ENCODE measurements around the gene AFTPH. TPM values are rescaled to one million over a fixed set of nuclear protein-coding genes. Genes with fewer than 3 reads are reported as not detected.

The AFTPH gene
- total and polyA plus RNA-seq, 9 of the 15 experiments (the other 6 are each of a cell fraction or from before 2014, with no cell fraction given): 8.0 to 26.2 (median 13.8) TPM

- TF ChIP-seq, protein P1, sequence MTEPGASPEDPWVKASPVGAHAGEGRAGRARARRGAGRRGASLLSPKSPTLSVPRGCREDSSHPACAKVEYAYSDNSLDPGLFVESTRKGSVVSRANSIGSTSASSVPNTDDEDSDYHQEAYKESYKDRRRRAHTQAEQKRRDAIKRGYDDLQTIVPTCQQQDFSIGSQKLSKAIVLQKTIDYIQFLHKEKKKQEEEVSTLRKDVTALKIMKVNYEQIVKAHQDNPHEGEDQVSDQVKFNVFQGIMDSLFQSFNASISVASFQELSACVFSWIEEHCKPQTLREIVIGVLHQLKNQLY (CRISPR knock-in tag; conservative IDR thresholded peaks at IDR 0.05): no peak
- peak; percentile 78; the same call in 1 of the 2 replicates for TF ChIP-seq ETS1 (conservative IDR thresholded peaks at IDR 0.05; ENCODE audit: control insufficient read depth, low read depth, low read length)
- no peak for TF ChIP-seq BCLAF1 (IDR thresholded peaks at IDR 0.05; ENCODE audit: borderline replicate concordance in 1 of 2, control insufficient read depth in 1 of 2, low read depth in 2 of 2, low read length in 1 of 2)
- TF ChIP-seq ZKSCAN3 (CRISPR knock-in tag; IDR thresholded peaks at IDR 0.05): no peak
- TF ChIP-seq CSDE1 (IDR thresholded peaks at IDR 0.05): no peak
- TF ChIP-seq SMARCB1 (IDR thresholded peaks at IDR 0.05; ENCODE audit: insufficient read length, low read depth): no peak
- no peak for TF ChIP-seq PHF20 (IDR thresholded peaks at IDR 0.05; ENCODE audit: partially characterized antibody)
- peak; percentile 71 for TF ChIP-seq TAF1 (IDR thresholded peaks at IDR 0.05; ENCODE audit: control insufficient read depth, extremely low read depth, insufficient read depth, low read length, severe bottlenecking)
- no peak for TF ChIP-seq ZNF12 (CRISPR knock-in tag; IDR thresholded peaks at IDR 0.05)
- no peak for TF ChIP-seq NCOA4 (IDR thresholded peaks at IDR 0.05; ENCODE audit: partially characterized antibody)
- peak; percentile 93 for TF ChIP-seq GABPA (tag; conservative IDR thresholded peaks at IDR 0.05; ENCODE audit: low read depth)
- peak; percentile 71; the same call in 1 of the 2 replicates for TF ChIP-seq ERF (CRISPR knock-in tag; IDR thresholded peaks at IDR 0.05)
- no peak for TF ChIP-seq HOXB6 (CRISPR knock-in tag; IDR thresholded peaks at IDR 0.05; ENCODE audit: borderline replicate concordance)
- TF ChIP-seq STAT6 (CRISPR knock-in tag; IDR thresholded peaks at IDR 0.05): 0 out of 2 replicates have a peak, but pooled peaks have one; percentile 30
- peak; percentile 65 for TF ChIP-seq HCFC1 (IDR thresholded peaks at IDR 0.05; ENCODE audit: low read depth, low read length)
- peak in 1 of 2 experiments; percentile 56; a peak in 1 of 4 replicates for TF ChIP-seq SIN3A (IDR thresholded peaks at IDR 0.05; ENCODE audit: borderline replicate concordance in 2 of 2, control insufficient read depth in 1 of 2, low read depth in 2 of 2, low read length in 2 of 2)
Measured at GRCh38 chr2:64609227-64609941, 85.3 kb downstream of the AFTPH start (continued).

Data from K562 (cell line).